ENCODE results near the gene ATP1A1. TPM values are rescaled to one million over a fixed set of nuclear protein-coding genes. Genes with fewer than 3 reads are reported as not detected.

ATP1A1 gene
- total and polyA plus RNA-seq, 9 of the 15 experiments (the other 6 are each of a cell fraction or from before 2014, with no cell fraction given) = 99.3 to 513 (median 234) TPM

DNA sequence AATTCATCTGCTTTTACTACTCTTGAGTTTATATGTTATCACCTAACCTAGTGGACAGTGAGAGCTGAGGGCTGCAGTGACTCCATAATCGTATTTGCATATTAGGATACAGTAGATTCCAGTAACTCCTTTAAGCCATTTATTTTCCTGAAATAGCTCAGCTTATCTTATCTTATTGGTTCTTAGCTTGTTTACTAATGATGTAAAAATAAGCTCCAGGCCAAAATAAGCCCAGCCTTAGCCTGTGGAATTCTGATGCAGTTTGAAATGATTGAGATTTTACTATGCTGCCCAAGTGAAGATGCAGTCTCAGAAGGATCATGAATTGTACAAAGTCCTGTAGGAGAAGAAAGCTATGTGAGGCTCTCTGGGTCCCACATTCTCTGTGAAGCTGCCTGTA, 18.1 kb downstream of the ATP1A1 start (continued):
- TF ChIP-seq HCFC1 (IDR thresholded peaks at IDR 0.05; ENCODE audit: low read depth, low read length) (no peak), KDM5B (IDR thresholded peaks at IDR 0.05; ENCODE audit: insufficient replicate concordance, low read depth, low read length) (no peak), SPI1 (IDR thresholded peaks at IDR 0.05; ENCODE audit: borderline replicate concordance, low read depth, low read length) (no peak)

DNA sequence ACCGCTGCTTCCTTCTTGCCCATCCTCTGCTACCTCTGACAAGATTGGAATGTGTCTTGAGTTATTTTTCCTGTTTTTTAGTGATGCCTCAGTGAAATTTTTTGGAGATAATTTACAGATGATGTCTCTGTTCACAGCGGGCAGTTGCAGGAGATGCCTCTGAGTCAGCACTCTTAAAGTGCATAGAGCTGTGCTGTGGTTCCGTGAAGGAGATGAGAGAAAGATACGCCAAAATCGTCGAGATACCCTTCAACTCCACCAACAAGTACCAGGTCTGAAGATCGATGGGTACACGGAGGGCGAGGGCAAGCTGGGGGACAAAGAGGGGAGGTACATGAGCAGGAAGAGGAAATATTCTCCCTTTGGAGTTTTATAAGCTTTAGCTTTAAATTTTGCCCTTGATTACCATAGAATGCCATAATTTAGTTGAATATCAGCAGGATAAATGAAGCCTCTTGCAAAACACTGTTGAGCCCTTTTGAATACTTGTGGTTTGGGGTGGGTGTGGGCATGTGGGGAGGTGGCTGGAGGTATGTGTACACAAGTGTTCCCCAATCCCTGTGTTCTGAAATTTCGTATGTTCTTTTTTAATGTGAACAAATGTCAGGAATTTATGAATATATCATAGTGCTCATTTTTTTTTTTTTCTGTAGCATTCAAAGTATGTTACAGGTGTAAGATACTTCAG, 19.8 kb downstream of the ATP1A1 start:
- Histone ChIP-seq H3K4me1 (replicated peaks in 1 of 2; ENCODE audit: control insufficient read depth in 2 of 2, insufficient read depth in 2 of 2, low read length in 2 of 2) (peaks cover 0 to 2% of the 10 kb centered on the region in 2 experiments; a peak in 2 of 5 replicates), H3K9me1 (ENCODE audit: control insufficient read depth, insufficient read depth, low read length) (no peaks in the 10 kb centered on the region), H3K9ac (ENCODE audit: insufficient read depth in 1 of 2, low read depth in 2 of 2, low read length in 2 of 2) (no peak overlapping the region), H3K27ac (ENCODE audit: extremely low read depth, low read depth, low read length) (no peak overlapping the region), H4K20me1 (replicated peaks; ENCODE audit: control insufficient read depth, insufficient read depth, low read length) (no peaks in the 10 kb centered on the region), H3K9me3 (replicated peaks; ENCODE audit: control insufficient read depth, insufficient read depth, low read depth, low read length) (no peaks in the 10 kb centered on the region), H3K27me3 (ENCODE audit: control insufficient read depth in 2 of 2, insufficient read depth in 2 of 2, low read length in 2 of 2) (no peaks in the 10 kb centered on the region), H3K36me3 (ENCODE audit: control insufficient read depth, insufficient read depth, low read length) (peaks cover 99% of the 10 kb centered on the region), H3K79me2 (ENCODE audit: control insufficient read depth, insufficient read depth, low read length) (no peaks in the 10 kb centered on the region), H2AFZ (ENCODE audit: low read depth, low read length) (no peak overlapping the region), H3K4me3 (no peak overlapping the region), H3K4me2 (ENCODE audit: insufficient read depth, low read length) (no peak overlapping the region)
- TF ChIP-seq, protein P1, sequence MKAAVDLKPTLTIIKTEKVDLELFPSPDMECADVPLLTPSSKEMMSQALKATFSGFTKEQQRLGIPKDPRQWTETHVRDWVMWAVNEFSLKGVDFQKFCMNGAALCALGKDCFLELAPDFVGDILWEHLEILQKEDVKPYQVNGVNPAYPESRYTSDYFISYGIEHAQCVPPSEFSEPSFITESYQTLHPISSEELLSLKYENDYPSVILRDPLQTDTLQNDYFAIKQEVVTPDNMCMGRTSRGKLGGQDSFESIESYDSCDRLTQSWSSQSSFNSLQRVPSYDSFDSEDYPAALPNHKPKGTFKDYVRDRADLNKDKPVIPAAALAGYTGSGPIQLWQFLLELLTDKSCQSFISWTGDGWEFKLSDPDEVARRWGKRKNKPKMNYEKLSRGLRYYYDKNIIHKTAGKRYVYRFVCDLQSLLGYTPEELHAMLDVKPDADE (conservative IDR thresholded peaks at IDR 0.05; ENCODE audit: control insufficient read depth, low read depth, low read length) = no peak
- TF ChIP-seq POLR2G (IDR thresholded peaks at IDR 0.05; ENCODE audit: low read depth, low read length) = no peak
- peak; percentile 16; the same call in 1 of the 2 replicates for TF ChIP-seq ZNF316 (IDR thresholded peaks at IDR 0.05)
- no peak for TF ChIP-seq ZNF311 (CRISPR knock-in tag; IDR thresholded peaks at IDR 0.05)
- no peak for TF ChIP-seq BCL6 (CRISPR knock-in tag; IDR thresholded peaks at IDR 0.05)
- TF ChIP-seq, protein P2, sequence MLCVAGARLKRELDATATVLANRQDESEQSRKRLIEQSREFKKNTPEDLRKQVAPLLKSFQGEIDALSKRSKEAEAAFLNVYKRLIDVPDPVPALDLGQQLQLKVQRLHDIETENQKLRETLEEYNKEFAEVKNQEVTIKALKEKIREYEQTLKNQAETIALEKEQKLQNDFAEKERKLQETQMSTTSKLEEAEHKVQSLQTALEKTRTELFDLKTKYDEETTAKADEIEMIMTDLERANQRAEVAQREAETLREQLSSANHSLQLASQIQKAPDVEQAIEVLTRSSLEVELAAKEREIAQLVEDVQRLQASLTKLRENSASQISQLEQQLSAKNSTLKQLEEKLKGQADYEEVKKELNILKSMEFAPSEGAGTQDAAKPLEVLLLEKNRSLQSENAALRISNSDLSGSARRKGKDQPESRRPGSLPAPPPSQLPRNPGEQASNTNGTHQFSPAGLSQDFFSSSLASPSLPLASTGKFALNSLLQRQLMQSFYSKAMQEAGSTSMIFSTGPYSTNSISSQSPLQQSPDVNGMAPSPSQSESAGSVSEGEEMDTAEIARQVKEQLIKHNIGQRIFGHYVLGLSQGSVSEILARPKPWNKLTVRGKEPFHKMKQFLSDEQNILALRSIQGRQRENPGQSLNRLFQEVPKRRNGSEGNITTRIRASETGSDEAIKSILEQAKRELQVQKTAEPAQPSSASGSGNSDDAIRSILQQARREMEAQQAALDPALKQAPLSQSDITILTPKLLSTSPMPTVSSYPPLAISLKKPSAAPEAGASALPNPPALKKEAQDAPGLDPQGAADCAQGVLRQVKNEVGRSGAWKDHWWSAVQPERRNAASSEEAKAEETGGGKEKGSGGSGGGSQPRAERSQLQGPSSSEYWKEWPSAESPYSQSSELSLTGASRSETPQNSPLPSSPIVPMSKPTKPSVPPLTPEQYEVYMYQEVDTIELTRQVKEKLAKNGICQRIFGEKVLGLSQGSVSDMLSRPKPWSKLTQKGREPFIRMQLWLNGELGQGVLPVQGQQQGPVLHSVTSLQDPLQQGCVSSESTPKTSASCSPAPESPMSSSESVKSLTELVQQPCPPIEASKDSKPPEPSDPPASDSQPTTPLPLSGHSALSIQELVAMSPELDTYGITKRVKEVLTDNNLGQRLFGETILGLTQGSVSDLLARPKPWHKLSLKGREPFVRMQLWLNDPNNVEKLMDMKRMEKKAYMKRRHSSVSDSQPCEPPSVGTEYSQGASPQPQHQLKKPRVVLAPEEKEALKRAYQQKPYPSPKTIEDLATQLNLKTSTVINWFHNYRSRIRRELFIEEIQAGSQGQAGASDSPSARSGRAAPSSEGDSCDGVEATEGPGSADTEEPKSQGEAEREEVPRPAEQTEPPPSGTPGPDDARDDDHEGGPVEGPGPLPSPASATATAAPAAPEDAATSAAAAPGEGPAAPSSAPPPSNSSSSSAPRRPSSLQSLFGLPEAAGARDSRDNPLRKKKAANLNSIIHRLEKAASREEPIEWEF (CRISPR knock-in tag; IDR thresholded peaks at IDR 0.05) = no peak
- TF ChIP-seq SRSF1 (IDR thresholded peaks at IDR 0.05; ENCODE audit: low read depth, low read length) = no peak
- TF ChIP-seq SPI1 (IDR thresholded peaks at IDR 0.05; ENCODE audit: borderline replicate concordance, low read depth, low read length) = no peak
- TF ChIP-seq, protein P3, sequence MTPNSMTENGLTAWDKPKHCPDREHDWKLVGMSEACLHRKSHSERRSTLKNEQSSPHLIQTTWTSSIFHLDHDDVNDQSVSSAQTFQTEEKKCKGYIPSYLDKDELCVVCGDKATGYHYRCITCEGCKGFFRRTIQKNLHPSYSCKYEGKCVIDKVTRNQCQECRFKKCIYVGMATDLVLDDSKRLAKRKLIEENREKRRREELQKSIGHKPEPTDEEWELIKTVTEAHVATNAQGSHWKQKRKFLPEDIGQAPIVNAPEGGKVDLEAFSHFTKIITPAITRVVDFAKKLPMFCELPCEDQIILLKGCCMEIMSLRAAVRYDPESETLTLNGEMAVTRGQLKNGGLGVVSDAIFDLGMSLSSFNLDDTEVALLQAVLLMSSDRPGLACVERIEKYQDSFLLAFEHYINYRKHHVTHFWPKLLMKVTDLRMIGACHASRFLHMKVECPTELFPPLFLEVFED (CRISPR knock-in tag; conservative IDR thresholded peaks at IDR 0.05) = no peak
- in situ Hi-C loops (cut with MboI) (no loop called here), intact Hi-C loops (cut with micrococcal nuclease) (no loop called here)
- 93% methylated on average over 10 of the region's 10 CpGs for WGBS (ENCODE audit: insufficient coverage, low coverage, missing lambda C conversion rate)
- ChIA-PET POLR2A (interaction anchor here (1.0 to 4.0 kb wide), 5 partner anchors 9 to 17 kb away, joined by 4 to 18 read pairs (median 12); no protein-coding TSS in a partner anchor), CTCF (ENCODE audit: low intra/inter-chr PET ratio) (no interaction called here)
- ATAC-seq (no peak), FAIRE-seq (no peak), DNase-seq (ENCODE audit: extremely low read depth in 1 of 4, low spot score in 3 of 4) (no peak)
- no TSS peak for BruUV-seq (replicated peaks)
